Lower leg skin (tissue), 3 donors: ENCODE data around the gene ATPAF2.

Experiments
- POLR2A ChIP-seq, 2 donors: fragments of 450-650 bp; IDR thresholded peaks; one replicate each; pipeline ENCODE4 v1.6.1; 2016 to 2017; ENCODE audit warnings: antibody characterized with exemption in 2 of 2, mild to moderate bottlenecking in 1 of 2, moderate library complexity in 1 of 2
- TF ChIP-seq, protein P1 (sequence below), 3 donors: fragments of 450-650 bp; IDR thresholded peaks; one replicate each; pipeline ENCODE4 v1.5.1; 2016; ENCODE audit warnings: antibody characterized with exemption in 3 of 3, mild to moderate bottlenecking in 3 of 3, moderate library complexity in 2 of 3

DNA sequence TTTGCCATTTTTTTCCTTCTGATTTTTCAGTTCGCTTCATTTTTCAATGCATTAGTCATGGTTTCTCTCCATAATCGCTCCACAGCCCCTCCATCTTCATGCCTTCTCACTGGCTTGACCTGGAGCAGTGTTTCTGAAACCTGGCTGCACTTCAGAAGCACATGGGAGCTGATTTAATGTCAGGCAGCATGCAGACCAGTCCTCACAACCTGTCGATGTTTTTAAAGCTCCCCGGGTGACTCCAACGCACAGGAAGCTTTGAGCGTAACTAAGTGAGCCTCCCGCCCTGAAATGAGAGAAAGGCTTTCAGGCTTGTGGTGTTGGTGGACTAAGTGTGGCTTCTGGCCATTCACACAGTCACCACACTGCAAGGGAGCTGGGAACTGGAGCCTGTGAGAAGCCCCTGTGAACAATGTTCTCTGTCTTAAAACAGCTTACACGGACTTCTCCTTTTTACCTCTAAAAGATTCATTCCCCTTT, 31.9 kb upstream of the ATPAF2 start:
- TF ChIP-seq, protein P1, sequence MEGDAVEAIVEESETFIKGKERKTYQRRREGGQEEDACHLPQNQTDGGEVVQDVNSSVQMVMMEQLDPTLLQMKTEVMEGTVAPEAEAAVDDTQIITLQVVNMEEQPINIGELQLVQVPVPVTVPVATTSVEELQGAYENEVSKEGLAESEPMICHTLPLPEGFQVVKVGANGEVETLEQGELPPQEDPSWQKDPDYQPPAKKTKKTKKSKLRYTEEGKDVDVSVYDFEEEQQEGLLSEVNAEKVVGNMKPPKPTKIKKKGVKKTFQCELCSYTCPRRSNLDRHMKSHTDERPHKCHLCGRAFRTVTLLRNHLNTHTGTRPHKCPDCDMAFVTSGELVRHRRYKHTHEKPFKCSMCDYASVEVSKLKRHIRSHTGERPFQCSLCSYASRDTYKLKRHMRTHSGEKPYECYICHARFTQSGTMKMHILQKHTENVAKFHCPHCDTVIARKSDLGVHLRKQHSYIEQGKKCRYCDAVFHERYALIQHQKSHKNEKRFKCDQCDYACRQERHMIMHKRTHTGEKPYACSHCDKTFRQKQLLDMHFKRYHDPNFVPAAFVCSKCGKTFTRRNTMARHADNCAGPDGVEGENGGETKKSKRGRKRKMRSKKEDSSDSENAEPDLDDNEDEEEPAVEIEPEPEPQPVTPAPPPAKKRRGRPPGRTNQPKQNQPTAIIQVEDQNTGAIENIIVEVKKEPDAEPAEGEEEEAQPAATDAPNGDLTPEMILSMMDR (IDR thresholded peaks at IDR 0.05) = no peak
- TF ChIP-seq POLR2A (IDR thresholded peaks at IDR 0.05) = no peak
